Testis (tissue), 3 donors: Measurements from ENCODE around the gene CFAP97D2. TPM values are rescaled to one million over a fixed set of nuclear protein-coding genes. Genes with fewer than 3 reads are reported as not detected.
A peak's percentile ranks its signal among the peaks of the same experiment; 100 is the strongest.
"Not testable (repeated sequence)": the region's sequence is repeated elsewhere in the genome, so short reads cannot be mapped to it uniquely, and the experiment has no call there.

Source experiments
- DNase-seq: peaks from one replicate; pipeline ENCODE4 v3.0.0-alpha.2; 2019
- H3K27ac ChIP-seq, 2 donors: fragments of 200-600 bp; sonication (generic); one replicate each; pipeline ENCODE4 v1.5.1; 2019
- H3K27me3 ChIP-seq: fragments of 200-600 bp; sonication (generic); one replicate; pipeline ENCODE4 v1.5.1; 2019
- H3K36me3 ChIP-seq: fragments of 200-600 bp; sonication (generic); one replicate; pipeline ENCODE4 v1.5.1; 2017; ENCODE audit warnings: low read depth; ENCODE audit errors: missing control alignments
- H3K4me1 ChIP-seq: fragments of 200-600 bp; sonication (generic); one replicate; pipeline ENCODE4 v1.5.1; 2019
- H3K4me3 ChIP-seq, 2 donors: fragments of 200-600 bp; sonication (generic); one replicate each; pipeline ENCODE4 v1.5.1; 2017 to 2019
- H3K9me3 ChIP-seq: fragments of 200-600 bp; sonication (generic); one replicate; pipeline ENCODE4 v1.5.1; 2017
- POLR2A ChIP-seq: fragments of 450-650 bp; IDR thresholded peaks from one replicate; pipeline ENCODE4 v1.6.1; 2017; ENCODE audit warnings: antibody characterized with exemption, mild to moderate bottlenecking, moderate library complexity
- WGBS, 2 donors: methylation state at CpG; one replicate each; pipeline ENCODE4 v1.1.5; 2018; 5-methylcytosine and 5-hydroxymethylcytosine counted together
- intact Hi-C: fragments of 100-400 bp; cut with DNase I; formaldehyde crosslinking; loops from one replicate; pipeline ENCODE4 v1.15.1; 2023; ENCODE audit warnings: low total_unique reads
- polyA plus RNA-seq: library from polyadenylated mRNA; stranded (reverse); fragments of 350-450 nt; fragmentation: Illumina TruSeq; extraction: RNeasy Lipid Tissue Mini Kit (QIAGEN cat#74804); gene quantifications from one replicate; pipeline ENCODE4 v1.2.3, GENCODE V29; 2014; ENCODE audit warnings: low read depth, low replicate concordance; ENCODE audit not compliant: insufficient read depth
- total RNA-seq, 2 donors: library from RNA; depleted of rRNA; stranded (reverse); fragments of >200 nt; gene quantifications; one replicate each; pipeline ENCODE4 v1.2.3, GENCODE V29; 2016
- TF ChIP-seq, protein P1 (sequence below), 3 experiments: fragments of 450-650 bp in 2 of 3; fragments of 200-600 bp in 1 of 3; sonication (generic) in 1 of 3; IDR thresholded peaks; one replicate each; pipeline ENCODE4 v1.5.1; 2016 to 2019; ENCODE audit warnings: antibody characterized with exemption in 3 of 3, mild to moderate bottlenecking in 2 of 3, moderate library complexity in 1 of 3

Gene CFAP97D2
- total and polyA plus RNA-seq, 3 donors from 2014 or later, result 1.5 to 2.7 (median 2.3) TPM

GRCh38 chr13:114131583-114132418, 47.3 kb upstream of the CFAP97D2 start:
- no peak for DNase-seq
- TF ChIP-seq, protein P1, sequence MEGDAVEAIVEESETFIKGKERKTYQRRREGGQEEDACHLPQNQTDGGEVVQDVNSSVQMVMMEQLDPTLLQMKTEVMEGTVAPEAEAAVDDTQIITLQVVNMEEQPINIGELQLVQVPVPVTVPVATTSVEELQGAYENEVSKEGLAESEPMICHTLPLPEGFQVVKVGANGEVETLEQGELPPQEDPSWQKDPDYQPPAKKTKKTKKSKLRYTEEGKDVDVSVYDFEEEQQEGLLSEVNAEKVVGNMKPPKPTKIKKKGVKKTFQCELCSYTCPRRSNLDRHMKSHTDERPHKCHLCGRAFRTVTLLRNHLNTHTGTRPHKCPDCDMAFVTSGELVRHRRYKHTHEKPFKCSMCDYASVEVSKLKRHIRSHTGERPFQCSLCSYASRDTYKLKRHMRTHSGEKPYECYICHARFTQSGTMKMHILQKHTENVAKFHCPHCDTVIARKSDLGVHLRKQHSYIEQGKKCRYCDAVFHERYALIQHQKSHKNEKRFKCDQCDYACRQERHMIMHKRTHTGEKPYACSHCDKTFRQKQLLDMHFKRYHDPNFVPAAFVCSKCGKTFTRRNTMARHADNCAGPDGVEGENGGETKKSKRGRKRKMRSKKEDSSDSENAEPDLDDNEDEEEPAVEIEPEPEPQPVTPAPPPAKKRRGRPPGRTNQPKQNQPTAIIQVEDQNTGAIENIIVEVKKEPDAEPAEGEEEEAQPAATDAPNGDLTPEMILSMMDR (IDR thresholded peaks at IDR 0.05), result no peak
- no peak for TF ChIP-seq POLR2A
- H3K4me3 ChIP-seq, result peak overlapping the region; percentile 61 to 78
- intact Hi-C loops, result no loop called here
- no peaks in the 10 kb centered on the region for H3K27me3 ChIP-seq
- no peaks in the 10 kb centered on the region for H3K9me3 ChIP-seq
- H3K36me3 ChIP-seq, result no peaks in the 10 kb centered on the region
- H3K4me1 ChIP-seq, result peaks cover 12% of the 10 kb centered on the region
- H3K27ac ChIP-seq, result no peak overlapping the region
- WGBS, 2 donors, result 0% methylated on average over 24 to 91 of the region's 95 CpGs

DNA sequence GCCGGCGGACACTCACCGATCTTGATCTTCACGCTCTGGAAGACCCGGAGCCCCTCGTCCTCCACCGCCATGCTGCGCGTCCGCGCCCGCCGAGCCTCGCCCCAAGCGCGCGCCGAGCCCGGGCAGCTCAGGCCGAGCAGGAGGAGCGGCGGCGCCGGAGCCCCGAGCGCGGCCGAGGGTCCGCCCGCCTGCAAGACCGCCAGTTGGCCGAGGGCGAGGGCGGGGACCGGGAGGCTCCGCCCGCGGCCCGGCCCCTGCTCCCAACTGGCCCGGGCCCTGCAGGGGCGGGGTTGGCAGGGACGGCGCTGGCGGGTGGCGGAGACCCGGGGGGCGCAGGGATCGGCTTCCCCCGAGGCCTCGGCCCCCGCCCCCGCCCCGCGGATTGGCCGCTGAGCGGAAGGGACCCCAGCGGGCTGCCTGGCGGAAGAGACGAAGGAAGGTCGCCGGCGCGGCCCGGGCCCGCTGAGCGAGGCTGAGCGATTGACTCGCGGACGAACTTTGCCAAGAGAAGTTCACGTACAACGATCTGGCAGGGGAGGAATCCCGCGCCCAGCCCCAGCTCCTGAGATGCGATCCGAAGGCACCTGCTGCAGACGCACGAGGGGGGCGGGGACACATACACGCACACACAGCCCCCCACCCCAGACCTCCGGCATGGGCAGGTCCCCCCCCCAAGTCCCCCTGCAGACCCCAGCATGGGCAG, 46.5 kb upstream of the CFAP97D2 start, which contains the start of gene RASA3:
RASA3 (minus strand) TSS at position 205 of the 703 bp plus-strand sequence; CDS start at position 71, 134 bp downstream.
- H3K36me3 ChIP-seq, result no peaks in the 10 kb centered on the region
- intact Hi-C loops, result no loop called here

DNA sequence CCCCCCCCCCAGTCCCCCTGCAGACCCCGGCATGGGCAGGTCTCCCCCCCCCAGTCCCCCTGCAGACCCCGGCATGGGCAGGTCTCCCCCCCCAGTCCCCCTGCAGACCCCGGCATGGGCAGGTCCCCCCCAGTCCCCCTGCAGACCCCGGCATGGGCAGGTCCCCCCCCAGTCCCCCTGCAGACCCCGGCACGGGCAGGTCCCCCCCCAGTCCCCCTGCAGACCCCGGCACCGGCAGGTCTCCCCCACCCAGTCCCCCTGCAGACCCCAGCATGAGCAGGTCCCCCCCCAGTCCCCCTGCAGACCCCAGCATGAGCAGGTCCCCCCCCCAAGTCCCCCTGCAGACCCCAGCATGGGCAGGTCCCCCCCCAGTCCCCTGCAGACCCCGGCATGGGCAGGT, 45.9 kb upstream of the CFAP97D2 start:
- H3K9me3 ChIP-seq, H3K27me3 ChIP-seq, DNase-seq, intact Hi-C loops, H3K27ac ChIP-seq, H3K4me3 ChIP-seq, H3K36me3 ChIP-seq: not testable (repeated sequence)
- H3K4me1 ChIP-seq, result peaks cover 12% of the 10 kb centered on the region
- 20% methylated on average over 1 of the region's 9 CpGs; no CpG with 5 or more reads in 1 of the 2 donors for WGBS, 2 donors

More for the DNA sequence above, 46.5 kb upstream of the CFAP97D2 start, which contains the start of gene RASA3:
- Histone ChIP-seq H3K4me3 (peak within 1 kb of the TSS; percentile 61 to 78), H3K9me3 (no peaks in the 10 kb centered on the region), H3K27me3 (no peaks in the 10 kb centered on the region), H3K4me1 (peaks cover 12% of the 10 kb centered on the region), H3K27ac (no peak within 1 kb of the TSS)
- no peak for TF ChIP-seq POLR2A
- TF ChIP-seq, protein P1 (IDR thresholded peaks at IDR 0.05), result no peak
- peak; percentile 68 for DNase-seq
- 2% methylated on average over 25 of the region's 81 CpGs; no CpG with 5 or more reads in 1 of the 2 donors for WGBS, 2 donors

GRCh38 chr13:114133552-114133951, 45.5 kb upstream of the CFAP97D2 start:
- H3K36me3 ChIP-seq, H3K27me3 ChIP-seq, H3K4me3 ChIP-seq, H3K27ac ChIP-seq, intact Hi-C loops, H3K9me3 ChIP-seq, DNase-seq: not testable (repeated sequence)
- 92% methylated on average over 1 of the region's 7 CpGs for WGBS, 2 donors
- peaks cover 10% of the 10 kb centered on the region for H3K4me1 ChIP-seq

DNA sequence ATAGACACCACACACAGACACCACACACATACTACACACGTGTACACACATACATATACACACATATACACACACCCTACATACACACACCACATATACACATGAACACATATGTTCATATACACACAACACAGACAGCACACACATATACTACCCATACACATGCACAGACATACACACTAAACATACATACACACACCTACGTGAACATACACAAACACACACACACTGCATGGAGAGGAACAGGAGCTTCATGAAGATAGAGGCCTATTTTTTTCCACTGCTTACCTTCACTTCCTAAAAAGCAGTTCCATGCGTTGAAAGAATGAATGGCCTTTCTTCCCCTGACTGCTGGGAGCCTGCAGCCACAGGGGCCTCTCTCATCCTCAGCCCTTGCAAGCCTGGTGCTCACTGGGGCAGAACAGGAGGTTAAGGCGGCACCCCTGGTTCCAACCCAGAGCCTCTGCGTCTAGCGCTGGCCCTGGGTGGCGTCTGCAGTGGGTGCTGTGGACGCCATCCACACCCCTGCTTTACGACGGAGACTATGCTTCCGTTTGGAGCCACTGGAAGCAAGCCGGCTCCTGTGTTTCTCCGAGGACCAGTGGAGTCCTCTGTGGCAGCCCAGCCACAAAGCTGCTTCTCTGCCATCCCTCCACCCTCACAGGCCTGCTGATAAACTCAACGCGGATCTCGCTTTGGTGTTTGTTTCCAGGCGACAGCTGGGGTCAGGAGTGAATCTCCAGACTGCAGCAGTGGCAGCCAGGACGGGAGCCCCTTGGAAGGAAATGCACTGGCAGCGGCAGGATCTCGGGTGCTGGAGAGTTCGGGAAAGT, 44.7 kb upstream of the CFAP97D2 start:
- no peak for DNase-seq
- Histone ChIP-seq H3K27me3 (no peaks in the 10 kb centered on the region), H3K27ac (no peak overlapping the region), H3K36me3 (no peaks in the 10 kb centered on the region), H3K4me1 (peaks cover 7% of the 10 kb centered on the region), H3K9me3 (no peaks in the 10 kb centered on the region), H3K4me3 (no peak overlapping the region)
- intact Hi-C loops, result no loop called here
- WGBS, 2 donors, result 58 to 64% methylated on average over 16 to 20 of the region's 21 CpGs
- no peak for TF ChIP-seq POLR2A
- TF ChIP-seq, protein P1 (IDR thresholded peaks at IDR 0.05), result no peak
